Activated naive CD4-positive, alpha-beta T cell (primary cell): ENCODE measurements around the gene NKG7.
A peak's percentile ranks its signal among the peaks of the same experiment; 100 is the strongest.

Experiments
- DNase-seq, 4 experiments: peaks; one replicate each; lab custom pipeline; 2025; lab: John Stamatoyannopoulos, UW

NKG7 gene

DNA sequence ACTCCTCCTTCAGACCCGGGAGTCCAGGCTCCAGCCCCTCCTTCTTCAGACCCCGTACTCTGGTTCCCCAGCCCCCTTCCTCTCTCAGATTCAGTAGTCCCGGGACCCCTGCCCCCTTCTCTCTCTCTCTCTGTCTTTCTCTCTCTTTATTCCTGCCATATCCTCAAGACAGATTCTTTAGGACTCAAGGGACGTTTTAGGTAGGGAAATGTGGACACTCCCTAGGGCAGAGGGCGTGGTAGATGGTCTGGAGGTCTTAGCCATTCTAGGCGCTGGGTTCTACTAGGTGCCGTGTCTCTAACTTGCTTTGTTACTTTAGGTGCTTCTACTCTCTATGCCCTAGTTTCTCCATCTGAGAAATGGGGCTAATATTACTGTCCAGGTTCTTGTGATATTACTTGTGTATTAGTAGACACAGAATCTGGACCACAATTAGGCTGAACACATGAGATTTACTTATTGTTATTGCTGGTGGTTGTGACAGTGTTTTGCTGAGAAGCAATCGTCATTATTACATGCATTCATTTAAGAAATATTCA lies 18.7 kb upstream of the NKG7 start:
- DNase-seq = no peak

DNA sequence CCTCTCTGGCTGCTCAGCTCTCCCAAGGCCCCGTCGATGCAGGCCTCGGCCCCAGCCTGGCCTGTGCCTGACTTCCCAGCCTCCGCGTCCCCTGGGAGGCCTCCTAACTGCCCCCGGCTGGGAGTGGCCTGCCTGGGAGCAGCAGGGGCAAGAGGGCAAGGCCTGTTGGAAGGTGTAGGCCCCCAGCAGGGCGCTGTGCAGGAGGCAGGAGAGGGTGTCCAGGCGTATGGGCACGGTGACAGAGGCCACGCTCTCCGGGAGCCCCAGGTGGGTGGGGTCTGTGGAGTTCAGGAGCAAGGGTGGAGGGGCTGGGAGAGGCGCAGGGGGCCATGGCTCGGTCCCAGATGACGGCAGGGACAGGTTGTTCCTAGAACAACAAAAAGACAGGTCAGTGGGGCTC lies 16.7 kb upstream of the NKG7 start:
- DNase-seq = no peak

DNA sequence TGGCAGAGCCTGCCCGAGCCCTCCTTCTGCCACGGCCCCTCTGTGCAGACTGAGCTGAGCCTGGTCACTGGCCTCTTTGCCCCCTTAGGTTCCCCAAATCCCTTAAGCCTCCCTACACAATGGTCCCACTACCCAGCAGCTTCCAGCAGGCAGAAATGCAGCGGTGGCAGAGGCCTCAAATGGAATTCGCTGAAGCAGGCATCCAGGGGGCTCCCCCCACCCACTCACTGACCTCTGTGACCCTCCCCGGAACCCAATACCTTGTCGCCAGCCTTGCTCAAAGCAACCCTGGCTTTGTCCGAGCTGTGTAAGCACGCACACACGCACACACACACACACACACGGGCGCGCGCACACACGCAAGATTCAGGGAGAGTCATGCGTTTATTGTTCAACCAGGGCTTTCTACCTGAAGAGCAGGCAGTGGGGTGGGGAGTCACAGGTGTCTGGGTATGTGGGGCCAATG lies 15.5 kb upstream of the NKG7 start, which contains the start of gene LIM2:
LIM2 (minus strand) TSS at position 51 of the 466 bp plus-strand sequence. CDS start 531 bp downstream, outside the sequence.
- DNase-seq = no peak

DNA sequence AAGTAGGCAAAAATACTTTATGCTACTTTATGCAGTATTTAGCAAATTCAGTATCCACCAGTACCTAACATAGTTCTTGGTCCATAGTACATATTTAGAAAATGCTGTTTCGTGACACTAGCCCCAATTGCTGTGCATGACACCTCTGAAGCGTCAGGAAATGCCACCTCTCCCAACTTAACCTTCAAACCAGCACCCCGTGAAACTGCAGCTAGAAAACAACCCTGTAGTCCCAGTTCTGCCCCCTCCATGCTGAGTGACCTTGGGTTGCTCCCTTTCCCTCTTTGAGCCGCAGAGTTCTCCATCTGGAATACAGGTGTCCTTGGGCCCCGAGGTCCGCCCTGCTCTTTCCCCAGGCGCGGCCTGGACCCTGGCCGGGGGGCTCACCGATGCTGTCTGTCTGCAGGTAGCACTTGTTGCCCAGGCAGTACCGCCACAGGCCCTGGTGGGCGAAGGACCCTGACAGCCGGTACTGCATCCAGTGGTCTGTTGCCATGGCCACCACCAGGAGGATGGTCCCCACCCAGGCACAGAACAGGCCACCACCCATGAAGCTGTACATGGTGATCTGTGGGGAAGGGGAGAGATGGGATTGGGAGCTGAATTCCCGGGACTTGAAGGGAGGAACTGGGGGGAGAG lies 14.5 kb upstream of the NKG7 start:
- no peak for DNase-seq

DNA sequence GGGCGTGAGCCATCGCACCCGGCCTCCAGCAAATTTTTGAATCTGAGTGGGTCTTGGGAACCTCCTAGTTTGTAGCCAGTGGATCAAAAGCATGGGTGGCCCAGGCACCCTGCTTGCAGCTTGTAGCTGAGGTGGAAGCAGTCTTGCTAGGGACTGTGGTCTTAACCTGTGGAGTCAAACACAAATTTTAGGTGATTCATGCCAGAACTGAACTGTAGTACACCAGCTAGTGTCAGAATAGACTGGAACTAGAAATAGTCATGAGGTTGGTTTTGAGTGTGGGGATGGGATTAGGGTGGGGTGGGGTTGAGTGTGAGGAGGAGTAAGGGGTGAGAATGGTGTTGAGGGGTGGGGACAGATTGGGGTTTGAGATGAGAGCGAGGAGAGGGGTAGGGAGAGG lies 9.6 kb upstream of the NKG7 start:
- DNase-seq = no peak

DNA sequence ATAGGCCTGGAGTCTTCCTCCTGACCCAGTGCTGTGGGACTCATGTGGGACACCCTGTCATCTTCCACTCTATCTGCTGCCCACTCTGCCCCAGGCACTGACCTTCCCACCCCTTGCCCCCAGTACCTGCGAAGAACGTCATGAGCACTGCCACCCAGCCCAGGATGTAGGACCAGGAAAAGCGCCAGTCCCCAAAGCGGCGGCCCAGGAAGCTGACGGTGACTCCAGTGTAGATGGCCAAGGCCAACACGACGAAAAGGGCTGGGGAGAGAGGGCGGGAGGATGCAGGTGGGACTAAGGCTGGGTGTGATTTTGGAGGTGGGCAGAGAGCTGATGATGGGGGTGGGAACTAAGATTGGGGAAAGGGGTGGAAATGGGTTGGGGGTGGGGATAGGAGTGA lies 7.9 kb upstream of the NKG7 start:
- DNase-seq = no peak

DNA sequence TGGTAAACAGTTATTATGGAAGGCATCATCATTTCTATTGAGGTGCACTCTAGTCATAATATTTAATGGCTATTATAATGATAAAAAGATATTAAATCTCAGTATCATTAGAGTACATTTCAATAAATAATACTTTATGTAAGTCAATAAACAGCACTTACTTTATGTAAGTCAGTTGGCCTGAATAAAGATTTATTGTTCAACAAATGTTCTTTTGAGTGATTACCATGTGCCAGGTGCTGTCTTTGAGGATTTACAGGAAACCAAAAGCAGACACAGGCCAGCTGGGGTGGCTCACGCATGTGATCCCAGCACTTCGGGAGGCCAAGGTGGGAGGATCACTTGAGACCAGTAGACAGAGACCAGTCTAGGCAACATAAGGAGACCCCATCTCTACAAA lies 5.0 kb upstream of the NKG7 start:
- DNase-seq = no peak

DNA sequence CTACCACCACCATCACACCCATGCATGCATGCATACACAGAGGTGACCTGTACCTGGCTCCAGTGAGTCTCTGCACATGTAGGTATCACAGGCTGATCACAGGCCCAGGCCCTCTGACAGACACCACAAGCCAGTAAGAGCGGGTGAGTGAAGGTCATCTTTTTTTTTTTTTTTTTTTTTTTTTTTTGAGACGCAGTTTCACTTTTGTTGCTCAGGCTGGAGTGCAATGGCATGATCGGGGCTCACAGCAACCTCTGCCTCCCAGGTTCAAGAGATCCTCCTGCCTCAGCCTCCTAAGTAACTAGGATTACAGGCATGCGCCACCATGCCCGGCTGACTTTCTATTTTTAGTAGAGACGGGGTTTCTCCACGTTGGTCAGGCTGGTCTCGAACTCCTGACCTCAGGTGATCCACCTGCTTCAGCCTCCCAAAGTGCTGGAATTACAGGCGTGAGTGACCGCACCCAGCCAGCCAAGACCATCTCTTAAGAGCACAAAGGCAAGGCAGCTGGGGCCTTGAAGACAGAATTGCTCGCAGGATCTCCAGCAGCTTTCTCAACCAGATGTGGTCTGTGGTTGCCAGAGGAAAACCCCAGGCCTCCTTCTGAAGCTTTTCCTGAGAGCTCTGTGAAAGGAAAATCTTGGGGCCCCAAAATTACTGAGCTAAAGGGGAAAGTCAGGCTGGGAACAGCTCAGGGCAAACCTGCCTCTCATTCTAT lies 3.2 kb upstream of the NKG7 start:
- no peak for DNase-seq

DNA sequence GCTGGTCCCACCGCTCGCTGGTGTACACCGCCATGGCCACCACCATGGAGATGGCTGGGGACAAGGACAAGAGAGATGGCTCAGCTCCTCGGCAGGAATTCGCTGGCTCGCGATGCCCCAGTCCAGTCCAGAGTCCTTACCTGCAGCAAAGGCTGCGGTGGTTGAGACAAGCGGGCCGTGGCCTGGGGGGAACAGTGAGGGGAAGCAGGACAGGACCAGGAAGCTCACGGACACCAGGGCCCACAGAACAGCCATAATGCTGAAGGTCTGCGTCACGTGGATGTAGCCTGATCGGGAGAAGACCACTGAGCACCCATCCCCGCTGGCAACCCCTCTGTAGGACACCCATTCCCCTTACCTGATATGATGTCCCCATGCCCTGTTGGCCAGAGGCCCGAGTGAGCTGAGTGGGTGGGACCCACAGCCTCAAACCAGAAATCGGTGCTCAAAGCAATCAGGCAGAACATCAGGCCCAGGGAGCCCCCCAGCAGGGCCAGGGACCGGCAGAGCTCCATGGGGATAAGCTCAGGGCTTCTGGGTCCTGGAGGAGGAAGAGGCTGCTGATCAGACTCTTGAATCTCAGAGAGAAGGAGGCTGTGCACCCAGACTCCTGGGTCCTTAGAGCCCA lies 319 bp downstream of the NKG7 start:
- no peak for DNase-seq

DNA sequence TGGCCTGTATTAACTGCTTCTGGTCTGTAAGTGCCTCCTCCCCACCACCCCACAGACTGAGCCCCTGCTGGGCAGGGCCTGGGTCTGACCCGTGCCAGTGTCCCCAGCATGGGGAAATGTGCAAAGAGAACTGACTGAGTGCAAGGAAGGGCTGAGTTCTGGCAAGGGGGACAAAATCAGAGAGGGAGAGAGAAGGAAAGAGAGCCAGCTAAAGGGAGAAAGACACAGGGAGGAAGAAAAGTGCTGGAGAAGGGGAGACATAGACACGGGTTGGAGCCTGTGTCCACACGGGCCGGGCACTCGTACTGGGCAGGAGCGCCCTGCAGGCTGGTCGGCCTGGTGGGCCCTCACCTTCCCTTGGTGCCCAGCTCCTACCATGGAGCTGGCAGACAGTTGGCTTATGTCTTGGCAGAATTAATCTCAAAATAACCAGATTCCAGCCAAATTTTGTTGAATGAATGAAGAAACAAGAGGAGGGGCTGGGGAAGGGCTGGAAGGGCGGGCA lies 1.2 kb downstream of the NKG7 start:
- no peak for DNase-seq

DNA sequence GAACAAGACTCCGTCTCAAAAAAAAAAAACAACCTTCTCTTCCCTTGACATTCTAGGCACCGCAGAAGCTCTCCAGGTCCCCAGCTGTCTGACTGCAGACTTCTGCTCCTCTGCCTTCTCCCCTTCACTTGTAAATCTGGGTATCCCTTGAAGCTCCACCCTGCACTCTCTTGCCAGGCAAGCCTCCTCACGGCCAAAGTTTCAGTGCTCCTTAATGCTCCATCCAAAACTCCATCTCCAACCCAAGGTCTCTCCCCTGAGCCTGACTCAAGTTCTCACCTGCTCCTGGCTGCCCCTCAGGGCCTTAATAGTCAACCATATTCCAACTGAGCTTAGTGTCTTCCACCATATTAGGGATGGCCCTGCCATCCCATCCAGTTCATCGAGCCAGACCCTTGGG lies 2.2 kb downstream of the NKG7 start:
- no peak for DNase-seq

DNA sequence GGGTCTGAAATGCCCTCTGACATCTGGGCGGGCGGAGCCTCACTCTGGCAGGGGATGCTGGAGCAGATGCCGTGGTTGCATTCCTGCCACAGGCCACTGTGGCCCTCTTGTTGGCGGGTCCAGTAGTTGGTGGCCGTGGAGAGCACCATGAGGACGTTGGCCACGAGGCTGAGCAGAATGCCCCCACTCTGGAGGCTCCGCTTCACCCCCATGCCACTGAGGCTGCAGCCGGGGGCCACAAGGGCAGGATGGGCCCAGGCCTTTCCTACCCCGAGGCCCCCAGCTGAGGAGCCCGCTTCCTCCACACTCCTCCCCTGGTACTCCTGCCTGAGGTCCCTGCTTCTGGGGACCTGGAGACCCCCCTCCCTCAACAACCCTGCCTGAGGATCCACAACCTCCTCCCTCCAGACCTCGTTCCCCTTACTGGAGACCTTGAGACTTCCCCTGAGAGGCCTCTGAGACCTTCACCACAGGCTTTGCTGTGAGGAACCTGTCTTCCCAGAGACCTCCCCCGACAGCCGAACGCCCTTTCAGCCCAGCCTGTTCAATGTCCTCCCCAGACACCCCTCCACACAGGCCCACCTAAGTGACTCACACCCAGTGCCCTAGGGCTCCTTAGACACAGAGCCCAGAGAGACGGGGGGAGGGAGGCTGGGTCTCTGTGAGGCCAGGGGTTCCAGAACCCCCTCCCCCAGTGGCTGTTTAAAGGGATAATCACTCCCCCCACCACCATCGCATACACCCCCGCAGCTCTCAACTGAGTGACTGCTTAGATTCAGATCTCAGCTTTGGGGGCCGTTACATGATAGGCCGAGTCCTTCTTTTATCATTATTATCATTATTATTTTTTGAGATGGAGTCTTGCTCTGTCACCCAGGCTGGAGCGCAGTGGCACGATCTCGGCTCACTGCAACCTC lies 3.8 kb downstream of the NKG7 start, which contains the start of gene CLDND2:
CLDND2 (minus strand) TSS at position 638 of the 917 bp plus-strand sequence; CDS start at position 212, 426 bp downstream.
- peak in 1 of 4 experiments; percentile 23 for DNase-seq

DNA sequence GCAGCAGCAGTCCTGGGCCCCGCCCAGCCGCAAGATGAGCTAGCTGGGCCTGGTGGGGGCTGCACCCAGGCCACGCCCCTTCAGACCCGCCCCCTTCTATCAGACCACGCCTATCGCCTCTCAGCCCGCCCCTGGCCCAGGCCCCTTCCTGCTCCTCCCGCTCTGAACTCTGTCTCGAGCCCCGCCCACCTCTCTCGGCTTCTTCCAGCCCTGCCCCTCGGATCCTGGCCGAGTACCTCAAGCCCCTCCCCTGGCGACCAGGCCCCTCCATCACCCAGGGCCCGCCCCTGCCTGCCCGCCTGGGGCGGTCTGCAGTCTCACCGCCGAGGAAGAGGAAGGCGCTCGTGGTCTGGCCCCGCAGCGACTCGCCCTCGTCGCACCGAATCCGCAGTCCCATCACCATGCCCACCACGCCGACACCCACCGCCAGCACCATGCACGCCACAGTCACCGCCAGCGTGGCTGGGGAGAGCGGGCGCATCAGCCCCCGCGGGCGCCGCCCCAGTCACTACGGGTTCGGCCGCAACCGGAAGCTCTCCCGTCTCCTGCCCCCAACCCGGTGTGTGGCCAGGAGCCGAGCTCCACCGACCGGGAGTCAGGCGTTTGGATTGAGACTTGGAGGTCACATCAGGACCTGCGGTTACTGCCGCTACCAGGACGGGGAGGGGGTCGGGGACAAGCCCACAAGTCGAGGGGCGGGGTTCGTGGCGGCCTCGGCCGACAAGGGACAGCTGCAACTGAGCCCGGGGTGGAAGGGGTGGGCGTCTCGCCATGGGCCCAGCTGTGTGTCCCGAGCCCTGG lies 4.7 kb downstream of the NKG7 start:
- peak; percentile 83 to 90 (median 88) for DNase-seq

DNA sequence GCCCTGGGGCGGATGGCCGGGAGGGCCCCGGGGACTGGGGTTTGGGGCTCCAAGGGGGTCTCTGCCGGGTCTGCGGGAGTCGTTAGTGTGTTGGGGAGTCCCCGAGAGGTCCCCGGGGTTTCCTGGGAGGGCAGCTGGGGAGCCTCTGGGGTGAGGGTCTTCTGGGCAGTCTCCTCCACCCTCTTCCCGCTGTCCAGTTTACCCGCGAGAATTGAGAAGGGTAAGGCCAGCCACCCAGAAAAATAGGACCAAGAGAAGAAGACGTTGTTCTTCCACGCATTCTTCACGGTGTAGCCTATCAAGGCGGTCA lies 5.2 kb downstream of the NKG7 start:
- no peak for DNase-seq

DNA sequence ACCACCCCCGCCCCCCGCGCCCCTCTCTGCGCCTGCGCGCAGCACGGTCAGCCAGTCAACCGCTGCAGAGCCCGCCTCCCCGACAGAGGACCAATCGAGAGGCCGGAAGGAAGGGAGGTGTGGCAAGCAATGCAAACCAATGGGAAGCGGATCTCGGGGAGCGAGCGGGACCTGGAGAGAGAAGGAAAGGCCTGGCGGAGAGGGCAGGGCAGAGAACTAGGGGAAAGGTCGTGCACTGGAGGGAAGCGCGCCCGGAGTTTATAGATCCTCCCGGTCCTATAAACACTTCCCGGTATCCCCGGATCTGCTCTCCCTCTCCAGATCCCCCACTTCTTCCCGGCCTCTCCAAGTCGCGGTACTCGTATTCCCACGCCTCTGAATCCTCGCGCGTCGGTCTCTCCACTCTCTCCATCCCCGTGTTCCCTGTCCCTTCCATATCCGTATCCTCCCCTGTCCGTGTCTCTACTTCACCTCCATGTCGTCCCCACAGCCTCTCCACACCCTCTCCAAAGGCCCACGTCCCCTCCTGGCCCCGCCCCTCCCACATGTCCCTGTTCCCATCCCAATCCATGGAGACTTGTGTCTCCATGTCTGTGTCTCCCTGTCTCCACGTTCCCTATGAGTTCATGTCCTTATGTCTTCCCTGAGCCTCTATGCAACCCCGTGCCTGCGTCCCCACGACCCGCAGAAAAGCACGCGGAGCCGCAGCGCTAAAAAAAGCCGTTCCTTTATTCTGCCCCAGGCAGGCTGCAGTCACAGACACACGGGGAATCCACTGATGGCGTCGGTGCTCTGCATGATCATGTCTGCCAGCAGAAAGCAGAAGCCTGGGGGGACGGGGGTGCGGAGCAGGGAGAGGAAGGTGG lies 5.8 kb downstream of the NKG7 start:
- DNase-seq = peak; percentile 63 to 83 (median 77)

DNA sequence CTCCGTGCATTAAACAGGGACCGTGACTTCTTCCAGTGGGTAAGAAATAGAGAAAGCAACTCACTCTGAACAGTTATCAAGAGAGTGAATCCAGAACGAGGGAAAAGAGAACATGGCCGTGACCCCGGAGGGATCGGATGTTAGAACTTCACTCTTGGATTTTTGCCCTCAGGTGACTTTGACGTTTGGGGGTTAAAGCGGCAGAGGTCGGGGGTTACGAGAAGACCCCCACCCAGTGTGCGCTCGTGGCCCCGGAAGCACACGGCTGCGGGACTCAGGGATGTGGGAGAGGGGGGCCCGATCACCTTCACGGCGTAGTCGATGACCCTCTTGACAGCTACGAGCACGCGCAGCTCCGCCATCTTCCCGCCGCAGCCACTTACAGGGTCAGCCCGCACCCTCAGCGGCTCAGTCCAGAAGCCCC lies 6.5 kb downstream of the NKG7 start, which contains the start of gene ETFB:
ETFB (minus strand) TSS at position 424 of the 424 bp plus-strand sequence; CDS start at position 362, 62 bp downstream.
- no peak for DNase-seq

DNA sequence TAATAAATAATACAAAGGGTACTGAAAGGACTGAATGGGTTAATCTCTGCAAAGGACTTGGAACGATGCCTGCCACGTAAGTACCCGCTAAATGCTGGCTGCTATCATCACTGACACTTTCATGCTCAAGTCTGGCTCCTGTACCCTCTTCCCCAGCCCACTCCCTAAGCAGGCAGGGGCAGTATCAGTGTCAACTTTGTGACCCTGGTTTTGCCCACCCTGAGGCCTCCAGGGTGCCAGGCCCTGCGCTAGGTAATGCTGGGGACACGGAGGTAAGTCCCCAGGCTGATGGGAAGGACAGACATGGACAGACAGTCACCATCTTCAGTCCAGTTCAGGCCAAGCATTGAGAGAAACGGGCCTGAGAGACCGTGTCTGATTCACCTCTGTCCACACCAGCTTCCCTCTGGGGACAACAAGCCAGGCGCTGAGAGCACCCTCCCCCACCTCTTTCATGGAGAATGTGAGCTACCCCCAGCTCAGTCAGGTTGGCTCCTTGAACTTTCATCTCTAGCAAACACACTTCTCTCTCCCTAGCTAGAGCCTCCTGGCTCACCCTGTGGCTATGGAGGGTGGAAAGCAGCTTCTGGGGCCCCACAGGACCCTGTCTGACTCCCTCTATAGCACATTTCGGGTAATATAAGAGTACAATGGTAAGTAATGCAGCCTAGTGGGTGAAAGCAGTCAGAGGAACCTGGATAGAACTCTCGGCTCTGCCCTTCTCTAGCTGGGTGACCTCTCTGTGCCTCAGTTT lies 7.1 kb downstream of the NKG7 start:
- DNase-seq = no peak

DNA sequence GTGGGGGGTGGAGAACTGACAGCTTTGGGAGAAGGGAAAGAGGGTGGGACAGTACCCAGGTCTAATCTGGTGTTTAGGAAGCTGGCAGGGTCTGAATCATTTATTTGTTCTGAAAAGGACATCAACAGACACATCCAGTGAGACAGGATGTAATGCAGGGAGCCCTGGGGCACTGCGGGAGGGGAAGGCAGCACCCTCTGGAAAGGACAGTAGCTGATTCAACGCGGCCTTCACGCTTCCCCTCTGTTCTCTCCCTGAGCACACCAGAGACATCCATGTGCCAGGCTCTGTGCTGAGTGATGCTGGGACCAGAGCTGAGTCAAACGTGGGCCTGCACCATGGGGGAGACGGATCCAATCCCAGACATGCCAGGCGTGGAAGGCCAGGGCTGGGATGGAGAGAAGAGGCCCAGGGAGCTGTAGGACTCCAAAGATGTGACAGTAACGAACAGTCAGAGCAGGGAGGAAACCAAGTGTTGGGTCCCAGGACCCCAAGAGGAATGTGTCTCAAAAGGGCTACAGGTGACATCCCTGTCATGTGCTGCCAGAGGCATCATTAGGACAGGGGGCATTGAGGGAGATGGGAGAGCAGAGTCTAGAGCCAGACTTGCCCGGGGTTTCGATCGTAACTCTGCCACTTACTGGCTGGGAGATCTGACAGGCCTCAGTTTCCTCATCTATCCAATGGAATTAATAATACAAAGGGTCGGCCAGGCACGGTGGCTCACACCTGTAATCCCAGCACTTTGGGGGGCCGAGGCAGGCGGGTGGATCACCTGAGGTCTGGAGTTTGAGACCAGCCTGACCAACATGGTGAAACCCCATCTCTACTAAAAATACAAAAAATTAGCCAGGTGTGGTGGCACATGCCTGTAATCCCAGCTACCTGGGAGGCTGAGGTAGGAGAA lies 8.0 kb downstream of the NKG7 start:
- DNase-seq = no peak
